ENCODE results near the gene UBXN11. TPM values are rescaled to one million over a fixed set of nuclear protein-coding genes. Genes with fewer than 3 reads are reported as not detected.
A peak's percentile ranks its signal among the peaks of the same experiment; 100 is the strongest.

Gene UBXN11
- total RNA-seq, 1 donor from 2014 or later: 19.0 TPM

- Mint-ChIP-seq H3K4me3 (peak overlapping the region; percentile 88), H3K36me3 (ENCODE audit: low read depth) (peaks cover 51% of the 10 kb centered on the region), H3K27ac (peak overlapping the region; percentile 98), H3K4me1 (peaks cover 76% of the 10 kb centered on the region), H3K9me3 (no peaks in the 10 kb centered on the region), H3K27me3 (no peaks in the 10 kb centered on the region)
- DNase-seq: peak; percentile 61
- intact Hi-C loops (cut with micrococcal nuclease): no loop called here
These were observed 24.0 kb downstream of the UBXN11 start for GRCh38 chr1:26282401-26282918.

- Mint-ChIP-seq H3K4me1 (peaks cover 73% of the 10 kb centered on the region), H3K36me3 (ENCODE audit: low read depth) (peaks cover 53% of the 10 kb centered on the region)
These were observed 24.5 kb downstream of the UBXN11 start for GRCh38 chr1:26281971-26282370.

GRCh38 chr1:26281091-26281958, 25.1 kb downstream of the UBXN11 start:
- Mint-ChIP-seq H3K4me1 (peaks cover 75% of the 10 kb centered on the region), H3K36me3 (ENCODE audit: low read depth) (peaks cover 59% of the 10 kb centered on the region), H3K4me3 (peak overlapping the region; percentile 96), H3K27me3 (no peaks in the 10 kb centered on the region), H3K9me3 (no peaks in the 10 kb centered on the region), H3K27ac (peak overlapping the region; percentile 80)
- DNase-seq: peak; percentile 67
- intact Hi-C loops (cut with micrococcal nuclease): no loop called here

More at GRCh38 chr1:26281971-26282370, 24.5 kb downstream of the UBXN11 start:
- Mint-ChIP-seq H3K27me3 (no peaks in the 10 kb centered on the region), H3K27ac (peak overlapping the region; percentile 80), H3K4me3 (peak overlapping the region; percentile 96), H3K9me3 (no peaks in the 10 kb centered on the region)
- intact Hi-C loops (cut with micrococcal nuclease): no loop called here
- peak; percentile 60 for DNase-seq

DNA sequence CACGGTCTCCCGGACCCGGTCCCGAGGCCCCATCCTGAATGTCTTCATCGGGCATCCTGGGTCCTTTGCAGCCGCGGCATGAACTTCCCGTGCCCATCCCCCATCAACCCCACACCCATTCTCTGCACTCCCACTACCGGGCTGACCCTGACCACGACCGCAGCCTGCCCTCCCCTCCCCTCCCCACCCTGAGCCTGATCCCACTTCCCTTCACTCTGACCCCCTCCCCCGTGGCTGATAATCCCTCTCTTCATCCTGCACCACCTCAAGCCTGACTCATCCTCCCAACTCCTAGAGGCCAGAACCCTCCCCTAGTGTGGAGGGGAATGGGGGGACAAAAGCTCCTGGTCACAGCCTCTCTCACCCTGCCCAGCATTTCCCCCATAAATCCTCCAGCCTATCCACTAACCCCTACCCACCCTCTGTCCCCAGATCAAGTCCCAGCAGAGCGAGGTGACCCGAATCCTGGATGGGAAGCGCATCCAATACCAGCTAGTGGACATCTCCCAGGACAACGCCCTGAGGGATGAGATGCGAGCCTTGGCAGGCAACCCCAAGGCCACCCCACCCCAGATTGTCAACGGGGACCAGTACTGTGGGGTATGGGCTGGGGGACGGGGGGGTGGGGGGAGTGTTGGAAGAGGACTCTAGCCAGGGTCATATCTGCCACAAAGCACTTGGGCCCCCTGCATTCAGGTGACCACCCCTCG, 25.9 kb downstream of the UBXN11 start:
- intact Hi-C loops (cut with micrococcal nuclease): no loop called here
- H3K27ac Mint-ChIP-seq: peak overlapping the region; percentile 88

GRCh38 chr1:26279456-26280332, 26.7 kb downstream of the UBXN11 start, which contains the start of gene SH3BGRL3:
SH3BGRL3 (plus strand) TSS chr1:26280086; CDS start chr1:26280156, 70 bp downstream.
- no peaks in the 10 kb centered on the region for H3K9me3 Mint-ChIP-seq
- intact Hi-C loops (cut with micrococcal nuclease): loop anchor here (5.0 kb wide), 5 partner anchors 112 to 303 kb away; partner anchors contain the start of genes C1orf232, DHDDS, HMGN2 and PDIK1L
- peaks cover 60% of the 10 kb centered on the region for H3K36me3 Mint-ChIP-seq (ENCODE audit: low read depth)
- H3K27ac Mint-ChIP-seq: peak within 1 kb of the TSS; percentile 97
- H3K27me3 Mint-ChIP-seq: no peaks in the 10 kb centered on the region
- peaks cover 74% of the 10 kb centered on the region for H3K4me1 Mint-ChIP-seq
- peak; percentile 97 for DNase-seq
- H3K4me3 Mint-ChIP-seq: peak within 1 kb of the TSS; percentile 96

More for the DNA sequence above, 25.9 kb downstream of the UBXN11 start:
- Mint-ChIP-seq H3K9me3 (no peaks in the 10 kb centered on the region), H3K27me3 (no peaks in the 10 kb centered on the region), H3K4me1 (peaks cover 74% of the 10 kb centered on the region), H3K36me3 (ENCODE audit: low read depth) (peaks cover 61% of the 10 kb centered on the region), H3K4me3 (peak overlapping the region; percentile 96)
- DNase-seq: no peak

- peak overlapping the region; percentile 97 for H3K27ac Mint-ChIP-seq
These were observed 27.5 kb downstream of the UBXN11 start for GRCh38 chr1:26278724-26279455.

GRCh38 chr1:26278303-26278702, 28.1 kb downstream of the UBXN11 start:
- Mint-ChIP-seq H3K27me3 (no peaks in the 10 kb centered on the region), H3K9me3 (no peaks in the 10 kb centered on the region), H3K36me3 (ENCODE audit: low read depth) (peaks cover 59% of the 10 kb centered on the region), H3K27ac (peak overlapping the region; percentile 87), H3K4me3 (peak overlapping the region; percentile 55), H3K4me1 (peaks cover 68% of the 10 kb centered on the region)
- DNase-seq: peak; percentile 58
- intact Hi-C loops (cut with micrococcal nuclease): loop anchor here (5.0 kb wide), 5 partner anchors 111 to 304 kb away; partner anchors contain the start of genes C1orf232, DHDDS, HMGN2 and PDIK1L

More at GRCh38 chr1:26278724-26279455, 27.5 kb downstream of the UBXN11 start:
- Mint-ChIP-seq H3K9me3 (no peaks in the 10 kb centered on the region), H3K36me3 (ENCODE audit: low read depth) (peaks cover 63% of the 10 kb centered on the region), H3K27me3 (no peaks in the 10 kb centered on the region), H3K4me3 (peak overlapping the region; percentile 96), H3K4me1 (peaks cover 73% of the 10 kb centered on the region)
- intact Hi-C loops (cut with micrococcal nuclease): loop anchor here (5.0 kb wide), 5 partner anchors 112 to 303 kb away; partner anchors contain the start of genes C1orf232, DHDDS, HMGN2 and PDIK1L
- DNase-seq: peak; percentile 81

DNA sequence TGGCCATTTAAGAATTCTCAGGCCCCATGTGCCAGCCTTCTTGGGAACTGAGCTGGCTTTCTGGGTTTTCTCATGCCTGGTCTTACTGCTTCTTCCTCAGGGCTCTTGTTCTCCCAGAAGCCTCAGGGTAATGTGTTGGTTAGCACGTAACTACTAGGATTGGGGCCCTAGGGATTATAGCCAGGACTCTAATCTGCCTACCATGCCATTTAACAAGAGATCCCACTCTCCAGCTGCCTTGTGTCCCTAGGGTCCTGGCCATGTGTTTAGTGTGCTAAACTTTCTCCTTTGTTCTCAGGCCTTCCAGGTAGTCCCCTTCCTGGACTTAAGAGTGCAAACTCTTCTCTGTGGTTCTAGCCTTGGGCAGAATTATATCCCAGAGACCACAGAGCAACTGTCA, 28.7 kb downstream of the UBXN11 start:
- no peaks in the 10 kb centered on the region for H3K27me3 Mint-ChIP-seq
- H3K4me1 Mint-ChIP-seq: peaks cover 63% of the 10 kb centered on the region
- DNase-seq: peak; percentile 56
- H3K36me3 Mint-ChIP-seq (ENCODE audit: low read depth): peaks cover 57% of the 10 kb centered on the region
- H3K4me3 Mint-ChIP-seq: peak overlapping the region; percentile 55
- intact Hi-C loops (cut with micrococcal nuclease): loop anchor here (5.0 kb wide), 5 partner anchors 110 to 305 kb away; partner anchors contain the start of genes C1orf232, DHDDS, HMGN2 and PDIK1L
- no peaks in the 10 kb centered on the region for H3K9me3 Mint-ChIP-seq
- peak overlapping the region; percentile 87 for H3K27ac Mint-ChIP-seq

- Mint-ChIP-seq H3K9me3 (no peaks in the 10 kb centered on the region), H3K36me3 (ENCODE audit: low read depth) (peaks cover 54% of the 10 kb centered on the region), H3K4me1 (peaks cover 59% of the 10 kb centered on the region), H3K27ac (peak overlapping the region; percentile 96), H3K4me3 (peak overlapping the region; percentile 79), H3K27me3 (no peaks in the 10 kb centered on the region)
- peak; percentile 56 for DNase-seq
- intact Hi-C loops (cut with micrococcal nuclease): loop anchor here (5.0 kb wide), 5 partner anchors 110 to 305 kb away; partner anchors contain the start of genes C1orf232, DHDDS, HMGN2 and PDIK1L
These were observed 29.2 kb downstream of the UBXN11 start for GRCh38 chr1:26277261-26277661.

DNA sequence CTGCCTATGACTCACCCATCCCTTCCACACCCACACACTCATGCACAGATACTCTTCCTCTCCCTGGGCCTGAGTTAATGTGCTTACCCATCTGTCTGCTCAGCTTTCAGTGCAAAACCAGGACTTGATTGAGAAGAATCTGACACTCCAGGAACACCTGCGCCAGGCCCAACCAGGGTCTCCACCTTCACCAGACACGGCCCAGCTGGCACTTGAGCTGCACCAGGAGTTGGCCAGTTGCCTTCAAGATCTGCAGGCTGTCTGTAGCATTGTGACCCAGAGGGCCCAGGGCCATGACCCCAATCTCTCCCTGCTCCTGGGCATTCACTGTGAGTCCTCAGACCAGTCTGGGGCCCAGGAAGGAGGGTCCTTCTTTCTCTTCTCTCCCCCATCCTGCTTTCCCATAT, 30.0 kb downstream of the UBXN11 start:
- no peaks in the 10 kb centered on the region for H3K27me3 Mint-ChIP-seq
- peak overlapping the region; percentile 79 for H3K4me3 Mint-ChIP-seq
- peak overlapping the region; percentile 96 for H3K27ac Mint-ChIP-seq
- intact Hi-C loops (cut with micrococcal nuclease): loop anchor here (1.0 to 5.0 kb wide), 9 partner anchors 8 to 306 kb away; partner anchors contain the start of genes C1orf232, DHDDS, HMGN2 and PDIK1L
- H3K36me3 Mint-ChIP-seq (ENCODE audit: low read depth): peaks cover 55% of the 10 kb centered on the region
- peaks cover 54% of the 10 kb centered on the region for H3K4me1 Mint-ChIP-seq
- no peaks in the 10 kb centered on the region for H3K9me3 Mint-ChIP-seq
- no peak for DNase-seq

- no peaks in the 10 kb centered on the region for H3K9me3 Mint-ChIP-seq
- peaks cover 48% of the 10 kb centered on the region for H3K4me1 Mint-ChIP-seq
- peak; percentile 93 for DNase-seq
- H3K36me3 Mint-ChIP-seq (ENCODE audit: low read depth): peaks cover 52% of the 10 kb centered on the region
- no peaks in the 10 kb centered on the region for H3K27me3 Mint-ChIP-seq
- intact Hi-C loops (cut with micrococcal nuclease): loop anchor here (1.0 to 5.0 kb wide), 11 partner anchors 8 to 306 kb away; partner anchors contain the start of genes C1orf232, DHDDS, HMGN2 and PDIK1L
- H3K27ac Mint-ChIP-seq: peak overlapping the region; percentile 96
- H3K4me3 Mint-ChIP-seq: peak overlapping the region; percentile 79
These were observed 30.6 kb downstream of the UBXN11 start for GRCh38 chr1:26275580-26276431.

Data from activated CD4-positive, alpha-beta T cell treated with anti-CD3 and anti-CD28 coated beads, Interleukin-2, amount 10 ng/mL, durations not matched to agents 24 days and 14 days (primary cell).